ENCODE results near the gene LCA5L.

LCA5L gene

GRCh38 chr21:39445321-39446269 is at the start of gene LCA5L:
LCA5L (minus strand) TSS chr21:39445778; CDS start chr21:39428493, 17,285 bp downstream.
- DNase-seq, result peak; percentile 75 to 87 (median 80)

DNA sequence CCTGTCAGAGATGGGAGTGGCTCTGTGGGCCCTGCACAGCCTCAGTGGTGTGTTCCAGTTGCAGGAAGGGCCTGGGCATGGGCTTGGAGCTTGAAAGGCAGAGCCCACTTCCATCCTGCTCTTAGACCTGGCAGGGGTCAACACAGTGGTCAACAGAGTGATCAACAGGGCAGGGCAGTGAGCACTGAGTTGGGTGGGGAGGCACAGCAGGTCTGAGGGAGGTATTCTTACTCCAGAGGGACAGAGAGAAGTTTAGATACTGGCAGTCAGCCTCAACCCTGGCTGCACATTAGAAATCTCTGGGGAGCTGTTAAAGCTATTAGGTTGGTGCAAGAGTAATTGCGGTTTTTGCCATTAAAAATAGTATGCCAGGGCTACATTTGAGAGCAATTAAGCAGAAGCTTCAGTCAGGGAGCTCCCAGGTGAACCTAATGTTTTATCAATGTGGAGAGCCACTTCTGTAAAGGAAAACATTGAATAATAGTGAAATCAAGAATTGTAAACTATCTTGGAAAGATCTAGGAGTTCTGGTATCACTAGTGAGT is 43.9 kb upstream of the LCA5L start:
- no peak for DNase-seq

GRCh38 chr21:39484711-39485276 is 39.2 kb upstream of the LCA5L start:
- DNase-seq, result no peak

DNA sequence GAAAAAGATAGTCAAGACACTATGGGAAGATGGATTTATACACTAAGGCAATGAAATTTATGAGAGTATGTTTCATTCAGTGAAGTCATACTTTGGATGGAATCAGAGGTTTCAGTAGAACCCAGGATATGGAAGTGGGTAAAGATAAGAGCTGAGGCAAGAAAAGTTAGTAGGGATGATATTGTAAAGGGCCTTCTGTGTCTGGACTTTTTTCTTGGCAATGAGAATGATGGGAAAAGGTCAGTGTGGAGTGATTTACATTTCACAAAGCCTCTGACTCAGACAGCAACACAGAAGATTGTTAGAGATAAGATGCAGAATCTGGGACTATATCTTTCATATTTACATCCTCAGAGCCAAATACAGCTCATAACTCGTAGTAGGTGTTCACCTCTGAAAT is 38.3 kb upstream of the LCA5L start:
- no peak for DNase-seq

DNA sequence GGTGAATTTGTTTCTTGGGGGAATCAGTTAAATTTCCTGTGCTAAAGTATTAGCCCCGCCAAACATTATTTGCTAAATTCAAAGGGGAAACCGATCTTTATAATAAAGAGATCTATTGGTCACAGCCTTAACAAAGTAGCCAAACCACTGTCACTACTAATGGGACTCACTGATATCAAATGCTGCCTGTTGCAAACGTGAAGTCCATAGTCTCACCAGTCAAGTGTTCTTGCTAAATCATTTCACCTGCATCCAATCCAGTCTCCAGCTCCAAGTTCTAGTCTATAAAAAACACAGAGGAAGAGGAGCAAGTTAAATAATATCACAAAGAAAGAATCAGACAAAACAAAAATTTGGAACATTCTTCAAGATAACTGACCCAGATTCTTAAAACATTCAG is 36.3 kb upstream of the LCA5L start:
- no peak for DNase-seq

- DNase-seq, result no peak
Measured at GRCh38 chr21:39480271-39480670, 34.7 kb upstream of the LCA5L start.

DNA sequence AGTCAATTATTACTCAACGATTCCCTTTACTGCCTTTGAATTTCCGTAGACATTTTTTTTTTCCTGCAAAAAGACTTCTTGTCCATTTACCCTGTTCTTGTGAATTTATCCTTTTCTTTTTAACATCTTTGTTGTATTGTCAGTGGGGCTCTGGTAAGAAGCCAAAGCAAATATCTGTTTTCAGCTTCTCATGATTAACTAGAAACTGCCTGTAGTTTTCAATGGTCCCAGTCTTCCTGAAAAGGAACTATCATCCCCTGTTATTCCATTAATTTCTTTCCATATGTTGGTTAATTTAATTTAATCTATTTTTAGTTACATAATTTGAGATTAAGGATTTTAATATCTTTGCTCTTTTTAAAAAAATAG is 34.2 kb upstream of the LCA5L start:
- no peak for DNase-seq

DNA sequence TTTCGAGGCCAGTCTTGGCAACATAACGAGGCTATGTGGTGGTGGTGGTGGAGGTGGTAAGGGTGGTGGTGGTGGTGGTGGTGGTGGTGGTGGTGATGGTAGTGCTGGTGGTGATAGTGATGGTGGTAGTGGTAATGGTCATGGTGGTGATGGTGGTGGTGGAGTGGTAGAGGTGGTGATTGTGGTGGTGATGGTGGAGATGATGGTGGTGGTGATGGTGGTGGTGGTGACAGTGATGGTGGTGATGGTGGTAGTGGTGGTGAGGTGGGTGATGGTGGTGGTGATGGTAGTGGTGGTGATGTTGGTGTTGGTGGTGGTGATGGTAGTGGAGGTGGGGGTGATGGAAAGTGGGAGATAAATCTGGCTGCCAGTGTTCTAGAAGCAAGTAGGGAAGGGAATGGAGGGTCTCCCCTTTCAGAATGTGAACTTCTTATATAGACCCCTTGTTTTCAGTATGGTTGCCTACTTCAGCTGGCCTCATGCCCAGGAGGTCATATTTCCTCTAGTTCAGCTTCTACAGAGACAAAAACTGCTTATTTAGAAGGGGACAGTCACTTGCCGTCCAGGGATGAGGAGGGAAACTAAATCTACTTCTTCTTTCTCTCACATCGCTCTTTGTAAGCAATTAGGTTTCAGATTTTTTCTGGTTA is 33.7 kb upstream of the LCA5L start:
- DNase-seq, result no peak

DNA sequence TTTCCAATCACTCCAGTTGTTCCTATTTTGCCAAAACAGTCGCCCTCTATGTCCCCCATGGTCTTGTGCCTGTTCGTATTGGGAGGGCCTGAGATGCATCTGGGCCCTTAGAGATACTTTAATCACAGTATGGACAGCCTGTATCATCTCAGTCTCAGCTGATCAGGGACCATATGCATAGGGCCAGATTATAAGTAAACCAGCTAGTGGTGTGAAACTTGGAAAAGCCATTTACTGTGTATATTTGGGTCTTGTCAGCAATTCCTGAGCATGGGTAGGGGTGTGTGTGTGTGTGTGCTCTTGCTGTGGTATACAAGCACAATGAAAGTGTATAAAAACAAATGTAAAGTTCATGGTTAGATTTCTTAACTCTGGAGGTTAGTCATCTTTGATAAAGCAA is 29.0 kb upstream of the LCA5L start:
- DNase-seq, result no peak

DNA sequence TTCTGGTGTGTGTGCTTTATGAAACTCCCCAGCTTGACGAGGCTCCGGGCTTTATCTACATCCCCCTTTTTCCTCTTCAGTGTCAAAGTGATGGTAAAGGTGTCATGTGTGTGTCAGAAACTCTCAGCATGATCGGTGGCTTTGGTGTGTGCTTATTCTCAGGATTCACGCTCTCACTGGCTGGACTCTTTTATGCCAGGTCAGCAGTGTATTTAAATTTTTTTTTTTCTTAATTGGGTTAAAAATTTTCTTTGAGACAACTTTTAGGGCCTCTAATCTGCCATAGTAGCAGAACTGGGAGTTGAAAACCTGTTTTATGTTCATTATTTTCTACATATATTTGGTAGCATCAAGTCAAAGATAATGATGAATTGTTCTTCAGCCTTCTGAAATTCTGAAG is 27.2 kb upstream of the LCA5L start:
- no peak for DNase-seq

GRCh38 chr21:39471598-39471997 is 26.0 kb upstream of the LCA5L start:
- no peak for DNase-seq

GRCh38 chr21:39468559-39468958 is 23.0 kb upstream of the LCA5L start:
- DNase-seq, result no peak

- no peak for DNase-seq
Measured at GRCh38 chr21:39467746-39468145, 22.2 kb upstream of the LCA5L start.

- DNase-seq, result no peak
Measured at GRCh38 chr21:39466584-39466983, 21.0 kb upstream of the LCA5L start.

GRCh38 chr21:39463308-39463707 is 17.7 kb upstream of the LCA5L start:
- no peak for DNase-seq

DNA sequence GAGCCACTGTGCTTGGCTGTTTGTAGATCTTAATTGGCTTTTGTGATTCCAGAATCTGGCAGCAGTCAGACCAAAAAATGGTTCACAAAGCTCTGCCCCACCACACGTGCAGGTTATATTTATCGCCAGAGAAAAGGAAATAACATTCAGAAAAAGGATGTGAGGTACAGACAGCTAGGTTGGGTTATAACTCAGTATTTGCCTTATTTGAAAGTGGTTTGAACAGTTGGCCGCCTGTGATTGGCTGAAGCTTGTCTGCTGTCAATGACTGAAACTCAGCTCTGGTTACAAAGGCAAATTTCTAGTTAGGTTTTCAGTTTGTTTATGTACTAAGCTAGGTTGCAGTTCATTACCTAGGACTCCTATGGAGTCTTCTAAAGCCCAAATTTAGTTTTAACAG is 15.8 kb upstream of the LCA5L start:
- DNase-seq, result no peak

- no peak for DNase-seq
Measured at GRCh38 chr21:39456665-39457064, 11.1 kb upstream of the LCA5L start.

DNA sequence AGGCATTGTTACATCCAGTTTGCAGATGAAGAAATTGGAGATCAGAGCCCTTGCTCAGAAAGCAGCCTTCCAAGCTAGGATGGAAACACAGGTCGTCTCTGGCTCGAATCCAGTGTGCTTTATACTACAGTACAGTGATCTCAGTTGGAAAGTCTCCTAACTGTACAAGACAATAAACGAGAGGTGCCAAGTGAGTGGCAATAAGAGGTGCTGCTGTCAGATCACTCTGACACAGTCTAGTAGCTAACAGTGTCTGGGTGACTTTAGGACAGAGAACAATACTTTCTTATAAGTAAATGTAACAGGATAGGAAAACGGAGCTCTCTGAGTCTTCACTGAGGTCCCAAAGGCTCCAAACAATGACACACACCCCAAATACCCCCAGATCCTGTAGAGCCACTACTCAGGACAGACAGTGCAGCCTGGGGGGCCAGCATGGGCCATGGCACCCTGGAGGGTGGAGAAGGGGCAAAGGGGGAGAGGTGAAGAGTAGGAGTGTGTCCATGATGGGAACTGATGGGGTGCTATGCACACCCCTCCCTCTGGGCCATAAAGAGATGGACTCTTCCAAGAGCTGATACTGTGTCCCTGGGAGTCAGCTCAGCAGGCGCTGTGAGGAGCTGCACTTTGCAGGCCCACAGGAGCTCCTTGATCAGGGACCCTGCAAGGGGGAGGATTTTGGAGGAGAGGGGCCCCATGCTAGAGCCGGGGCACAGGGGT is 9.5 kb upstream of the LCA5L start:
- no peak for DNase-seq

DNA sequence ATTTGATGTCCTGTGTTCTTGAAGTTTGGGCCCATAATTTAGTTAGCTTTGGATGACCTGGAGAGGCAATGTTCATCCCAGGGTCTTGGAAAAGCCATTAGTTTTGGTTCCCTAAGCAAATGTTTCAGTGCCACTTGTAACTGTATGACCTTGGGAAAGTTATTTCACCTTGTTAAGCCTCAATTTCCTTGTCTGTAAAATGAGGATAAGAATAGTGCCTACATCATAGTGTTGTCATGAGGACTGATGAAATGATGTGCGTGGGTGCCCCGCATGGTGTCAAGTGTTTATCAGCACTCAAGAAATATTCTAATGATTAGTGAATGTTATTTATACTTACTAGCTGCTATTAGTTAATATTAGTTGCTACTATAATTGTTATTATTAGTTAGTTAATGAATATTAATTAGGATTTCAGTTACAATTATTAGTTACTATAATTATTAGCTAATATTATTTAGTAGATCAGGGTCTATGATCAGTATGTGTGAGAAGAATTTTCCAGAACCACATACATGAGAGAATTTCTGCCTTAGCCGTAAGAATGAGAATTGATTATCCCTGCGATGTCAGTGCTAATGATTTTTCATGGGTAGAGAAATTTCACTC is 8.1 kb upstream of the LCA5L start:
- DNase-seq, result no peak

DNA sequence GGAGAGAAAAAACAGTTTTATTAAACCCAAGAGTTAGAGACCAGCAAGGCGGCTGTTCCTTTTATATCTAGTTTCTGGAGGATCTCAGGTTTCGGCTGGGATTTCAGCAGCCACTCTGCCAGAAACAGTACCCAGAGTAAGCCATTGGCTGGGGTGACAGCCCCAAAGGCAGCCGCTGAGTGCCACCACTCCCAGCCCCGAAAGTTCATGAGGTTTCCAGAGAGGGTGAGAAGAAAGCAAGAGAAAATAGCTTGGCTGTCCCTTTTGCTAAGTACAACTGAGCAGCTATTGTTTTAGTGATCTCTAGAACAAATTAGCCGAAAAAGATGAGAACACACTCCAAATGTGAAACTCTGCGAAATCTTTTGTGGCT is 7.4 kb upstream of the LCA5L start:
- no peak for DNase-seq

- no peak for DNase-seq
Measured at GRCh38 chr21:39452207-39452969, 6.8 kb upstream of the LCA5L start.

All from activated naive CD4-positive, alpha-beta T cell (primary cell).